Measurements from ENCODE around the gene APOH. TPM values are rescaled to one million over a fixed set of nuclear protein-coding genes. Genes with fewer than 3 reads are reported as not detected.

Gene APOH
- total RNA-seq, 1 donor from 2014 or later: not detected

DNA sequence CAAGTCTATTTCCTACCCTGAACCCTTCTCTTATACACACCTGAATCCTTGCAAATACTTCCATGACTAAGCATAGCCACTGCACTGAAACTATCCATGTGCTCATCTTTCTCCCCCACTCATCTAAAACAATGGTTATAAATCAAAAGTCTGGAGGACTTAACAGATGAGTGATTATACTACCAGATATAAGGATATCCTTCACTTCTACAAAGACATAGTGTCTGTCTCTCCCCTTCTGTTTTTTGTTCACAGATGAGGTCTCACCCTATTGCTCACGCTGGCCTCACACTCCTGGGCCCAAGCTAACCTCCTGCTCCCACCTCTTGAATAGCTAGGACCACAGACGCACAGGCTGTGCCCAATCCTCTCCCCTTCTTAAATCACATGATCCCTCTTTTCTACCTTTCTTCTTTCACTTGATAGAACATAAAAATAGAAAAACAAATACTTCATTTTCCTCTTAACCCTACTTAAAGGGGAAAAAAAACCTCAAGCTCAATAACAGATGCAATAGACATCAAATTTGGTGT lies 56.5 kb downstream of the APOH start:
- Mint-ChIP-seq H3K36me3 (ENCODE audit: unreplicated experiment) (peaks cover 23% of the 10 kb centered on the region), H3K27ac (ENCODE audit: unreplicated experiment) (no peak overlapping the region), H3K4me1 (ENCODE audit: unreplicated experiment) (no peaks in the 10 kb centered on the region), H3K9me3 (ENCODE audit: unreplicated experiment) (no peaks in the 10 kb centered on the region), H3K27me3 (ENCODE audit: unreplicated experiment) (no peaks in the 10 kb centered on the region), H3K4me3 (ENCODE audit: unreplicated experiment) (no peak overlapping the region)
- no peak for DNase-seq (ENCODE audit: extremely low spot score, unreplicated experiment)
- TF ChIP-seq, protein P1, sequence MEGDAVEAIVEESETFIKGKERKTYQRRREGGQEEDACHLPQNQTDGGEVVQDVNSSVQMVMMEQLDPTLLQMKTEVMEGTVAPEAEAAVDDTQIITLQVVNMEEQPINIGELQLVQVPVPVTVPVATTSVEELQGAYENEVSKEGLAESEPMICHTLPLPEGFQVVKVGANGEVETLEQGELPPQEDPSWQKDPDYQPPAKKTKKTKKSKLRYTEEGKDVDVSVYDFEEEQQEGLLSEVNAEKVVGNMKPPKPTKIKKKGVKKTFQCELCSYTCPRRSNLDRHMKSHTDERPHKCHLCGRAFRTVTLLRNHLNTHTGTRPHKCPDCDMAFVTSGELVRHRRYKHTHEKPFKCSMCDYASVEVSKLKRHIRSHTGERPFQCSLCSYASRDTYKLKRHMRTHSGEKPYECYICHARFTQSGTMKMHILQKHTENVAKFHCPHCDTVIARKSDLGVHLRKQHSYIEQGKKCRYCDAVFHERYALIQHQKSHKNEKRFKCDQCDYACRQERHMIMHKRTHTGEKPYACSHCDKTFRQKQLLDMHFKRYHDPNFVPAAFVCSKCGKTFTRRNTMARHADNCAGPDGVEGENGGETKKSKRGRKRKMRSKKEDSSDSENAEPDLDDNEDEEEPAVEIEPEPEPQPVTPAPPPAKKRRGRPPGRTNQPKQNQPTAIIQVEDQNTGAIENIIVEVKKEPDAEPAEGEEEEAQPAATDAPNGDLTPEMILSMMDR (IDR thresholded peaks at IDR 0.05): no peak

DNA sequence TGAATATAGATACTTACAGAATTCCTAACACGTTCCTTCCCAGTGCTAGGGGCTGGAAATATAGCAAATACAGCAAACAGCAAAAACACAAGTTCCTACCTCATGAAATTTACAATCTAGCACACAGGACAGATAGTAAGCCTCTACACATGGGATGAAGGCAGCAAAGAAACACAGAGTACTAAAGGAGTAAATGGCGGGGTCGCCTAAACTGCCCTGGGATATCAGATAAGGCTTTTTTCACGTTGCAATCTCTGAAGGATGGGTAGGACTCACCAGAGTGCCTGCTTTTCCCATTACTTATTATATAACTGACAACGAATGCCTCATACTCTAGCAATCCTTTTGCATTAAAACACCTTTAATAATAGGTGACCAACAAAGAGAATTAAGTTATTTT lies 57.1 kb downstream of the APOH start:
- H3K9me3 Mint-ChIP-seq (ENCODE audit: unreplicated experiment): no peaks in the 10 kb centered on the region
- no peaks in the 10 kb centered on the region for H3K27me3 Mint-ChIP-seq (ENCODE audit: unreplicated experiment)
- no peak overlapping the region for H3K4me3 Mint-ChIP-seq (ENCODE audit: unreplicated experiment)
- TF ChIP-seq, protein P1 (IDR thresholded peaks at IDR 0.05): no peak
- H3K27ac Mint-ChIP-seq (ENCODE audit: unreplicated experiment): no peak overlapping the region
- peaks cover 21% of the 10 kb centered on the region for H3K36me3 Mint-ChIP-seq (ENCODE audit: unreplicated experiment)
- H3K4me1 Mint-ChIP-seq (ENCODE audit: unreplicated experiment): no peaks in the 10 kb centered on the region
- no peak for DNase-seq (ENCODE audit: extremely low spot score, unreplicated experiment)

DNA sequence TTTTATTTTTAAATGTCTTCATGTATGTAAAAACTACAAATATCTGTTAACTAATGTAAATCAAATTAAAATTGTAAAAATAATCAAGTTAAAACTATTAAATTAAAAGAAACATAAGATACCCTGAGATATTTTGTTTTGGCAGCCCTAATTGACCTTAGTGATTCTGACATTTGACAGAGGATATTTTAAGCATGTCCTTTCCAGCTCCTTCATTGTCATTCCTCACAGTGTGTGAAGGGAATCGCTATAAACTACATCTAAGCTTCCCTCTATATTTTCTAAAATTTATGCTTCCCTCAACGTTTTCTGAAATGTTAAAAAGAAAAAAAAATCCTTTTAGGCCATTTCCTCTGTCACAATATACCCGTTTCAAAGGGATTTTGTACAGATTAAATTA lies 57.5 kb downstream of the APOH start:
- Mint-ChIP-seq H3K9me3 (ENCODE audit: unreplicated experiment) (no peaks in the 10 kb centered on the region), H3K4me3 (ENCODE audit: unreplicated experiment) (no peak overlapping the region), H3K4me1 (ENCODE audit: unreplicated experiment) (no peaks in the 10 kb centered on the region), H3K27me3 (ENCODE audit: unreplicated experiment) (no peaks in the 10 kb centered on the region), H3K27ac (ENCODE audit: unreplicated experiment) (no peak overlapping the region), H3K36me3 (ENCODE audit: unreplicated experiment) (peaks cover 21% of the 10 kb centered on the region)
- no peak for DNase-seq (ENCODE audit: extremely low spot score, unreplicated experiment)
- TF ChIP-seq, protein P1 (IDR thresholded peaks at IDR 0.05): no peak

DNA sequence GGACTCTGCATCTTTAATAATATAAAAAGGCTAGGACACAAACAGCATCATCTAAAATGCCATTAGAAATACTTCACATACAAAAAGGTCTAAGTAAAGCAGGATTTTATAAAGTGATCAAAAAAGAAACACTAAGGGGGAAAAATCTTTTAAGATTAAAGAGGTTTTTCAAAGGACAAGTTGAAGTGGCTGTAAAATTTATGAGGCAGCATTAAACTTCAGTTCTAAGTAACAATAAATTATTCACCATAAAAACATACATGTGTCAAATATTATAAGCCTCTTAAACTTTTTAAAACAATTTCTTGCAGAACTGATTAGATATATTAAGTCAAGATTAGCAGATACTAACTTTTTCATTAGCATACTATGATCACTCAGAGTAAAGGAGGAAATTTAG lies 58.0 kb downstream of the APOH start:
- Mint-ChIP-seq H3K36me3 (ENCODE audit: unreplicated experiment) (peaks cover 21% of the 10 kb centered on the region), H3K27ac (ENCODE audit: unreplicated experiment) (no peak overlapping the region), H3K4me3 (ENCODE audit: unreplicated experiment) (no peak overlapping the region), H3K9me3 (ENCODE audit: unreplicated experiment) (no peaks in the 10 kb centered on the region), H3K4me1 (ENCODE audit: unreplicated experiment) (no peaks in the 10 kb centered on the region), H3K27me3 (ENCODE audit: unreplicated experiment) (no peaks in the 10 kb centered on the region)
- TF ChIP-seq, protein P1 (IDR thresholded peaks at IDR 0.05): no peak
- DNase-seq (ENCODE audit: extremely low spot score, unreplicated experiment): no peak

DNA sequence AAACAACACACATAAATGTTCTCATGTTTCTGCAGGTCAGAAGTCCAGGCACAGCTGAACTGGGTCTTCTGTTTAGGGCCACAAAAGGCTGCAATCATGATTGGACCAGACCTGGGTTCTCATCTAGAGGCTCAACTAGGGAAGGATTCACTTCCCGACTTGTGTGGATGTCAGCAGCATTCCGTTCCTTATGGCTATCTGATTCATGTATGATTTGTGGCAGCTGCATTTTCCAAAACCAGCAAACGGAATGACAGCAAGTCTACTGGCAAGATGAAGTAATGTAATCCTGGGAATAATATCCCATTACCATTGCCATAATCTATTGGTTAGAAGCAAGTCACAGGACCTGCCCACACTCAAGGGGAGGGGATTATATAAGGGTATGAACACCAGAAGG lies 59.4 kb downstream of the APOH start:
- DNase-seq (ENCODE audit: extremely low spot score, unreplicated experiment): no peak
- no peak overlapping the region for H3K27ac Mint-ChIP-seq (ENCODE audit: unreplicated experiment)
- H3K9me3 Mint-ChIP-seq (ENCODE audit: unreplicated experiment): no peaks in the 10 kb centered on the region

More for the DNA sequence above, 59.4 kb downstream of the APOH start:
- no peak overlapping the region for H3K4me3 Mint-ChIP-seq (ENCODE audit: unreplicated experiment)
- no peaks in the 10 kb centered on the region for H3K27me3 Mint-ChIP-seq (ENCODE audit: unreplicated experiment)
- TF ChIP-seq, protein P1 (IDR thresholded peaks at IDR 0.05): no peak
- H3K4me1 Mint-ChIP-seq (ENCODE audit: unreplicated experiment): no peaks in the 10 kb centered on the region
- peaks cover 17% of the 10 kb centered on the region for H3K36me3 Mint-ChIP-seq (ENCODE audit: unreplicated experiment)

Data from osteocyte (in vitro differentiated cells).